ENCODE measurements around the gene LCORL.
"Not testable (repeated sequence)": the region's sequence is repeated elsewhere in the genome, so short reads cannot be mapped to it uniquely, and the experiment has no call there.

Gene LCORL

GRCh38 chr4:18021720-18022571 is at the start of gene LCORL:
TSS of gene LCORL (minus strand) at chr4:18021755. CDS start at chr4:18021751, 4 bp downstream.
- DNase-seq (ENCODE audit: low spot score) = peak; percentile 84

- no peak for DNase-seq (ENCODE audit: low spot score)
Observed at GRCh38 chr4:18069810-18070209, 48.3 kb upstream of the LCORL start.

- DNase-seq (ENCODE audit: low spot score) = no peak
Observed at GRCh38 chr4:18067031-18067430, 45.5 kb upstream of the LCORL start.

- DNase-seq (ENCODE audit: low spot score) = no peak
Observed at GRCh38 chr4:18063079-18063478, 41.5 kb upstream of the LCORL start.

- DNase-seq (ENCODE audit: low spot score) = no peak
Observed at GRCh38 chr4:18057821-18058533, 36.4 kb upstream of the LCORL start.

GRCh38 chr4:18056030-18056429 is 34.5 kb upstream of the LCORL start:
- no peak for DNase-seq (ENCODE audit: low spot score)

GRCh38 chr4:18052158-18052557 is 30.6 kb upstream of the LCORL start:
- DNase-seq (ENCODE audit: low spot score) = no peak

GRCh38 chr4:18051281-18051680 is 29.7 kb upstream of the LCORL start:
- no peak for DNase-seq (ENCODE audit: low spot score)

- DNase-seq (ENCODE audit: low spot score) = no peak
Observed at GRCh38 chr4:18050448-18050847, 28.9 kb upstream of the LCORL start.

GRCh38 chr4:18049446-18049845 is 27.9 kb upstream of the LCORL start:
- no peak for DNase-seq (ENCODE audit: low spot score)

- DNase-seq (ENCODE audit: low spot score) = no peak
Observed at GRCh38 chr4:18042754-18043153, 21.2 kb upstream of the LCORL start.

- no peak for DNase-seq (ENCODE audit: low spot score)
Observed at GRCh38 chr4:18042012-18042411, 20.5 kb upstream of the LCORL start.

- no peak for DNase-seq (ENCODE audit: low spot score)
Observed at GRCh38 chr4:18041114-18041513, 19.6 kb upstream of the LCORL start.

GRCh38 chr4:18039113-18039512 is 17.6 kb upstream of the LCORL start:
- DNase-seq (ENCODE audit: low spot score) = no peak

GRCh38 chr4:18036369-18036768 is 14.8 kb upstream of the LCORL start:
- DNase-seq (ENCODE audit: low spot score) = not testable (repeated sequence)

- no peak for DNase-seq (ENCODE audit: low spot score)
Observed at GRCh38 chr4:18034099-18034498, 12.5 kb upstream of the LCORL start.

GRCh38 chr4:18033111-18034085 is 11.8 kb upstream of the LCORL start:
- no peak for DNase-seq (ENCODE audit: low spot score)

GRCh38 chr4:18025288-18025687 is 3.7 kb upstream of the LCORL start:
- DNase-seq (ENCODE audit: low spot score) = no peak

GRCh38 chr4:18022572-18023050 is 1.1 kb upstream of the LCORL start:
- DNase-seq (ENCODE audit: low spot score) = no peak

- DNase-seq (ENCODE audit: low spot score) = no peak
Observed at GRCh38 chr4:18021470-18021719, 160 bp downstream of the LCORL start.

GRCh38 chr4:18020671-18021469 is 685 bp downstream of the LCORL start:
- peak; percentile 33 for DNase-seq (ENCODE audit: low spot score)
